NCI-H748 (cell line): ENCODE results near the gene BABAM2.

Experiments
- DNase-seq: peaks from one replicate; lab custom pipeline; 2025; ENCODE audit not compliant: unreplicated experiment; lab: John Stamatoyannopoulos, UW

BABAM2 gene

GRCh38 chr2:28153851-28154250 is 263.3 kb downstream of the BABAM2 start:
- peak; percentile 46 for DNase-seq

- peak; percentile 47 for DNase-seq
These were observed 264.6 kb downstream of the BABAM2 start for GRCh38 chr2:28155086-28155485.

- peak; percentile 51 for DNase-seq
These were observed 265.1 kb downstream of the BABAM2 start for GRCh38 chr2:28155627-28156026.

GRCh38 chr2:28158791-28159190 is 268.3 kb downstream of the BABAM2 start:
- no peak for DNase-seq

- no peak for DNase-seq
These were observed 270.5 kb downstream of the BABAM2 start for GRCh38 chr2:28160986-28161425.

- DNase-seq: no peak
These were observed 270.9 kb downstream of the BABAM2 start for GRCh38 chr2:28161466-28161865.

- DNase-seq: no peak
These were observed 272.0 kb downstream of the BABAM2 start for GRCh38 chr2:28162564-28162963.

GRCh38 chr2:28163028-28163427 is 272.5 kb downstream of the BABAM2 start:
- no peak for DNase-seq

GRCh38 chr2:28163627-28164279 is 273.2 kb downstream of the BABAM2 start:
- DNase-seq: no peak

GRCh38 chr2:28164280-28164801 is 273.8 kb downstream of the BABAM2 start:
- no peak for DNase-seq

GRCh38 chr2:28165087-28165635 is 274.6 kb downstream of the BABAM2 start:
- no peak for DNase-seq

- no peak for DNase-seq
These were observed 276.4 kb downstream of the BABAM2 start for GRCh38 chr2:28166956-28167355.

- DNase-seq: no peak
These were observed 277.8 kb downstream of the BABAM2 start for GRCh38 chr2:28168376-28168775.

- DNase-seq: no peak
These were observed 279.0 kb downstream of the BABAM2 start for GRCh38 chr2:28169492-28169891.

GRCh38 chr2:28172114-28172898 is 281.8 kb downstream of the BABAM2 start:
- DNase-seq: no peak

- DNase-seq: no peak
These were observed 282.8 kb downstream of the BABAM2 start for GRCh38 chr2:28173377-28173776.

- no peak for DNase-seq
These were observed 283.7 kb downstream of the BABAM2 start for GRCh38 chr2:28174211-28174610.

GRCh38 chr2:28175028-28175427 is 284.5 kb downstream of the BABAM2 start:
- peak; percentile 13 for DNase-seq

GRCh38 chr2:28178946-28179345 is 288.4 kb downstream of the BABAM2 start:
- DNase-seq: no peak

GRCh38 chr2:28181801-28182200 is 291.3 kb downstream of the BABAM2 start:
- DNase-seq: no peak

- DNase-seq: no peak
These were observed 291.8 kb downstream of the BABAM2 start for GRCh38 chr2:28182348-28182747.

GRCh38 chr2:28185153-28185552 is 294.6 kb downstream of the BABAM2 start:
- DNase-seq: no peak
